ENCODE measurements around the gene DRP2.
"Not testable (repeated sequence)": the region's sequence is repeated elsewhere in the genome, so short reads cannot be mapped to it uniquely, and the experiment has no call there.

The DRP2 gene

DNA sequence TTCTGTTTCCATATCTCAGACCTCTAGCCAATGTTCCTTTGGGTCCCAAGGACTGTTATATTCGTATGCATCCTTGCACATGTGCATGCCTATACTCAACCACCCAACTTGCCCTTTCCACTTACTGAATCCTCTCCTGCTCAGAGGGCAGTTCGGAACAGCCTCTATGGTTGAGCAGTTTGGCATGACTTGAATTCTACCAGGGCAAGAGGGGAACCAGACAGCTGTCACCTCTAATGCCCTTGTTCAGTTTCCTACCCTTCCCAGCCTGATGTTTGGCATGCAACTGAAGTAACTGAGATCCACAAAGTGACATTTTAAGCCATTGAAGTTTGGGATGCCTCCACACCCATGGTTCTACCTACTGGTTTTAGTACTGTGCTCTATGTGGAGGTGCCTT is 17.5 kb downstream of the DRP2 start:
- DNase-seq, result no peak

DNA sequence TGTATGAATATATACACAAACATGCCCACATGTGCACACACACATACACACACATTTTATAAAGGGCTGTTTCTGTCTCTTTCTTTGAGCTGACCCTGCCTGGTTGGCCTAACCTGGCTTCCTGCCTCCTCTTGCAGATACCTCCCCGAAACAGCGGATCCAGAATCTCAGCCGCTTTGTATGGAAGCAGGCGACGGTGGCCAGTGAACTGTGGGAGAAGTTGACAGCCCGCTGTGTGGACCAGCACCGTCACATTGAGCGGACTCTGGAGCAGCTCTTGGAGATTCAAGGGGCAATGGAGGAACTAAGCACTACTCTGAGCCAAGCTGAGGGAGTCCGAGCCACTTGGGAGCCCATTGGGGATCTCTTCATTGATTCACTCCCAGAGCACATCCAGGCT is 21.9 kb downstream of the DRP2 start:
- DNase-seq, result no peak

DNA sequence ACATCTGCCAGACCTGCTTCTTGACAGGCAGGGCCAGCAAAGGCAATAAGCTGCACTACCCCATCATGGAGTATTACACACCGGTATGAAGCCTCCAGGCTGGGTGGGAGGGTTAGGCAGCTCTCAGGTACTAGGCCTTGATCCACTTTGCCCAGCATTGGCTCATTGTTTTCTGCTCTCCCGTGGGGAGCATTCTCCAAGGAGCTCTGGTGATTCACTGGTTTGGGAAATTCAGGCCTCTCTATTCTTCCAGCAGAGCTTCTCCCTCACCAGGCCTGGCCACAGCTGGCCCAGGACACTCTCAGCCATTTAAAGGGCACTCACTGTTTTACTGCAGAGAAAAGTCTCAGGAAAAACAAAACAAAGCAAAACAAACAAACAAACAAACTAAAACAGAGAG is 33.0 kb downstream of the DRP2 start:
- no peak for DNase-seq

DNA sequence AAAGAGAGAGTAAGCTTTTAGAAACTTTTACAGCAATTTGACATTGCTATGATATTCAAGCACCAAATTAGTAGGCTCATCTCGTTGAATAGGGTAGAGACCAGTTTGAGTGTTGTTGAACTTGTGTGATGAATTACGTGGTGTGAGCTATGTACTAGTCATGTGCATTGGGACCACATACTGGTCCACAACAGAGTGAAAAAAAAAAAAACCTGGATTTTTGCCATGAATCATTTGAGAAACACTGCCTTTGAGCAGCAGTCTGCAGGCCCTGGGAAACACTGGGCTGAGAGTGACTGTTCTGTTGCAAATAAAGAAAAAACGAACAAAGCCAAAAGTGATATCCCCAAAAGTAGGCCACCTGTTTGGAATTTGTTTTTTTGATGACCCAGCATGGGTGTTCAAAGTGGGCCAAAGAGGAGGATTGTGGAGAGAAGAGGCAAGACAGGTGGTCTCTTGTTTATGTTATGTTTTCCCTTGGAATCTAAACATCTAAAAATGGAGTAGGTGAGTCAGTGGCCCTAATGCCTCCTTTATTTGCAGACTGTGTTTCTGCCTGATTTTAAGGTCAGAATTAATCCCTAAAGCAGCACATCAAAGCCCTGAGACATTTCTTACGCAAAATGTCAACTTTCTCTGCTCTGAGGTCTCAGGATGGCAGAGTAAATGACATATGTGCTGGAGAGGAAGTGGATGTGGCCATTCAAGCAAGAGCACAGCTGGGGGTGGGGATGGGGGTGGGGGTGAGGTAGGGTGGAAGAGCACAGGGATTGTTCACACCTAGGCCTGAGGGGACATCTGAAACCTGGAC is 38.1 kb downstream of the DRP2 start:
- no peak for DNase-seq

DNA sequence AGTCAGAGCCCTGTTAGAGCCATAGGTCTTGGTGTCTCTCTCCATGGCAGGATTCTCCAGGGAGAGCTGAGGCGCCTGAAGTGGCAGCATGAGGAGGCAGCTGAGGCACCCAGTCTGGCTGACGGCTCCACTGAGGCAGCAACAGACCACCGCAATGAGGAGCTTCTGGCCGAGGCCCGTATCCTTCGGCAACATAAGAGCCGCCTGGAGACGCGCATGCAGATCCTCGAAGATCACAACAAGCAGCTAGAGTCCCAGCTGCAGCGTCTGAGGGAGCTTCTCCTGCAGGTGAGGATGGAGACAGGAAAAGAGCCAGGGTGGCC is 38.6 kb downstream of the DRP2 start:
- no peak for DNase-seq

DNA sequence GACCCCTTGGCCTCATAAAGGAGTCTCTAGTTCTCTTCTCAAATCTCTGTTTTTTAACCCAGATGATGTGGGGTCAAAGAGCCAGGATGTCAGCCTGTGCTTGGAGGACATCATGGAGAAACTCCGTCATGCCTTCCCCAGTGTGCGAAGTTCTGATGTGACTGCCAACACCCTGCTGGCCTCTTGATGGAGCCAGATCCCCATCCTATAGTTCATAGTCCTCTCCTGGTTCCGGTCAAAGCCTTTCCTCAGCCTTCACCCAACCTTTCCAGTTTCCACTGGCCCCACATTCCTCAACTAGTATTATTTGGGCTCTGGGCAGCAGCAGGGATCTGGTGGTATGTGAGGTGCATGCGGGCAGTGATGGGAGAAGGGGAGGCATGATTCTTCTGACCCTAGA is 40.8 kb downstream of the DRP2 start:
- no peak for DNase-seq

DNA sequence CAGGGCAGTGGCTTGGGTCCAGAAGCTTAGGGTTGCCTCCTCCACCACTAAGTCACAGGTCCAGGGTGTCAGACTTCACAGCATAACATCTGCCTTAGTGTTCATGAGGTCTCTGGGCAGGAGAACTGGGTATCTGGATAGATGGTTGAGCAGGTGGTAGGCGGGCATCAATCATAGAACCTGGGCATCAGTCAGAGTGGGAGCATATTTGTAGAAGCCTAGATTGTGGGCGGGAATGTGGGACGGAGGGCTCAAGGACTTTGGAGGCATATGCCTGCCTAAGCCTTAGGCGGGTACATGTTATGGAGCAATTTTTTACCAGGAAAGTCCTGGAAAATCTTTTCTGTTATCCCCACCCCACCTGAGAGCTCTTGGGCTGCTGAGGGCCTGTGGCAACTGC is 43.0 kb downstream of the DRP2 start:
- DNase-seq, result no peak

DNA sequence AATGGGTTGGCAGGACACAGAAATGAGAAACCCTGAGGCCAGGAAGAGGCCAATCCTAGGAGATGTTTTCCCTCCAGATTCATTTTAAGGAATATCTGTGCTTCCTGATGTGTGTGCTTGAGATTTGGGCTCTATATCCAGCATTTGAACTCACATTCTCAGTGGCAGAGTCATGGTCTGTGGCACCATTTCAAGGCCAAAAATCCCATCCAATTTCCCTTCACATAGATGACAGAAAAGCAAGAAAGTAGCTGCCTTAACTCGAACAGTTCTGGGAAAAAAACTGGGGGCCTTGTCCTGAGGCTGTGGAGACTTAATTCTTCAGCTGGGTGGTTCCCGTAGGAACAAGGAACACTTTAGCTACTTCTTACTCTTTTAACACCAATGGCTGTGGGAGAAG is 44.2 kb downstream of the DRP2 start:
- no peak for DNase-seq

DNA sequence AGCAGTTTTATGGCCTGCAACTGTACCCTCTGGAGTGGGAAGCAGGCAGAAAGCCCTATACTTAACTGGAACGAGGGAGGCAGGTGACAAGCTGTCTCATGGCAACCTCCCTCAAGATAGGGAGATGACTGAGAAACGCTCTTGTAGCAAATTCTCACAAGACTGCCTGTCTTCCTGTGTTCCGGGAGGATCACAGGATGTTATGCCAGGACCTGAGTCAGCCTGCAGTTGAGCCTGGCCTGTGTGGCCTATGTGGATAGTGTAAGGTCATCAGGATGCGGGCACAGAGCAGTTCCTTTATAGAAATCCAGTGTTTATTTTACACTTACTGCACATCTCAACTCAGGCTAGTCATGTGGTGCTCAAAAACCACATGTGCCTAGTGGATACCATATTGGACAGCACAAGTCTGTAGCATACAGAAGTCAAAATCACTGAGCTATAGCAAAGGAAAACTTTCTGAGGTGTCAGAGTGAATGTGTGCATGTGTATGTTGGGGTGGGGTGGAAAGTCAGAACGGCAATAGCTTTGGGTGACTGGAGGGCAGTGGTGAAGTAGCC is 46.4 kb downstream of the DRP2 start:
- no peak for DNase-seq

DNA sequence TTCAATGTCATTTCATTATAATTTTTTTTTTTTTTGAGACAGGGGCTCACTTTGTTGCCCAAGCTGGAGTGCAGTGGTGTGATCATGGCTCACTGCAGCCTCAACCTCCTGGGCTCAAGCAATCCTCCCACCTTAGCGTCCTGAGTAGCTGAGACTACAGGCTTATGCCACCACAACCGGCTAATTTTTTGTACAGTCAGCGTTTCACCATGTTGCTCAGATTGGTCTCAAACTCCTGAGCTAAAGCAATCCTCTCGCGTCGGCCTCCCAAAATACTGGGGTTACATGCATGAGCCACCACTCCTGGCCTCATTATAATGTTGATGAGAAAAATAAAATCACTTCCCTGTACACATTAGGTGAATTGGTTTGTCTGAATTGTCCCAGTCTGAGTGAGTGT is 54.6 kb downstream of the DRP2 start:
- no peak for DNase-seq

DNA sequence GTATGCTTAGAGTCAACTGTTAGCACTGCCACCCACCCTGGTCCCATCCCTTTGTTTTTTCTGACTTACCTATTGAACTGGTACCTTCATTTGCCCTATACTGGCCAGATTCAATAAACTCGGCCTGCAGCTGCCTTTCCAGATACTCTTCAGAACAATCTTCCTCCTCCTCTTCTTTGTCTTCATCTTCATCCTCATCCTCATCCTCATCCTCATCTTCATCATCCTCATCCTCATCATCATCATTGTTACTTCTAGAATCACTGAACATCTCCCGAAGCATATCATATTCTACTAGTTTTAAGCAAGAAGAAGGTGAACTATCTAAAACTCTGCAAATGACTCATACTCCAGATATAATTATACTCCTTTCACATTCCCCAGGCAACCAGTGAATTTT is 56.7 kb downstream of the DRP2 start:
- DNase-seq, result no peak

DNA sequence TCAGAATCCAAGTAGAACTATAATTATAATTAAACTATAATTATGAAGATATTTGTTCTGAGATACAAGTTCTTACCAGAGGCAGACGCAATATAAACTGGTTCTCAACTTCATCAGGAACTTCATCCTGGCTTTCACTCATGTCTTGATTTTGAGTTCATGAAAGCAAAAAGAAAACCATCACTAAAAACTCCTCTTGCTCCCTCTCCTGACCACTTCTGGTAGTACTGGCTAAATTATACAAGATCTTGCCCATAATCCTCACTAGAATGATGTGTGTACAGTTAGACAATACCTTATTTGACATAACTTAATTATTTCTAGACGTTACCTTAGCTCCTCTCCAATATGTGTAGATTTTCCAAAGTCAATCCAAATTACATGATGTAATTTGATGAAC is 67.8 kb downstream of the DRP2 start:
- DNase-seq, result no peak

DNA sequence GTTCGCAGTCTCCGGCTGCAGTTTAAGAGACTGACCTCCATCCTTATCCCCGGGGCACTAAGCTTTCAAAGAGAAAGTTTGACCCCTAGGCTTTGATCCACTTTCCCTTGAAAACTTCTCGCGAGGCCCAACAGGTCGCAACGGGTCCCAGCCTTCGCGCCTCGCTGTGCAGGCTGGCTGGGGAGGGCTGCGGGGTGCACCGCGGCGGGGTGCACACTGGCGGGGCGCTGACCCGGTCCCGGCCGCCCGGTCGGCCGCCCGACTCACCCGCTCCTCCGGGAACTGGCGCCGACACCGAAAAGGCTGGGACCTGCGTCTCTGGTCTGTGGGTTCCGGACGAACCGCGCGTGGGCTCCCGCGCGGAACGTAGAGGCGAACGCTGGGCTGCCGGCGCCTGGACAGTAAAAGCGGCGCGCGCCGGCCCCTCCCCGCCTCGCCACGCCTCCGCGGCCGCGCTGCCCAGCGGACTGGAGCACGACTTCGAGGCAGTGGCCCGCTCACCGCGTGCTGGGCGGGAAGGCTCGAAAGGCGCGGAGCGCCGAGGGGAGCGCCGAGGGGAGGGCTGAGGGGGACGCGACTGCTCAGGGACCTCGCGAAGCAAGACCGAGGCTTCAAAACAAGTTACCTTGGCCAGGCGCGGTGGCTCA is 71.5 kb downstream of the DRP2 start, which contains the start of gene TAF7L:
Gene TAF7L, minus strand, starts transcription at position 378 of the 647 bp plus-strand sequence. CDS start 3,791 bp downstream, outside the sequence.
- DNase-seq, result no peak

DNA sequence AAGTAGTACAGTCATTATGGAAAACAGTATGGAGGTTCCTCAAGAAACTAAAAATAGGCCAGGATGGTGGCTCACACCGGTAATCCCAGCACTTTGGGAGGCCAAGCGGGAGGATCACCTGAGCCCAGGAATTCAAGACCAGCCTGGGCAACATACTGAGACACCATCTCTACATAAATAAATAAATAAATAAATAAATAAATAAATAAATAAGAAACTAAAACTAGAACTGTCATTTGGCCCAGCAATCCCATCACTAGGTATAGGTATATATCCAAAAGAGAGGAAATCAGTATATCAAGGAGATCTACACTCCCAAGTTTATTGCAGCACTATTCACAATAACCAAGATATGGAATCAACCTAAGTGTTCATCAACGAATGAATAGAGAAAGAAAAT is 76.0 kb downstream of the DRP2 start:
- DNase-seq, result not testable (repeated sequence)

DNA sequence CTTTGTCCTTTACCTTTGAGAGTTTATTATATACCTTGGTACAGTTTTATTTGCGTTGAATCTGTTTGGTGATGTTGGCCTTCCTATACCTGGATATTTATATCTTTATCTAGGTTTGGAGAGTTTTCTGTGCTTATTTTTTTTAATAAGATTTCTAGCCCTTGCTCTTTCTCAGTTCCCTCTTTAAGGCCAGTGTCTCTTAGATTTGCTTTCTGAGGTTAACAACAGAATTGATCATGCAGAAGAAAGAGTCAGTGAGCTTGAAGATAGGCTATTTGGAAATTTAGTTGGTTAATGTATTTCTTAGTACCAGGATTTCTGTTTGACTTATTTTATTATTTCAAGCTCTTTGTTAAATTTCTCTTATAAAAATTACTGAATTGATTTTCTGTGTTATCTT is 84.2 kb downstream of the DRP2 start:
- no peak for DNase-seq
